Activated naive CD8-positive, alpha-beta T cell treated with anti-CD3 and anti-CD28 coated beads, Interleukin-2, amount 50 U/mL, for 24 hours (primary cell): ENCODE measurements around the gene FRAT1.

Experiments
- ATAC-seq: fragments of 150-1000 bp; cut with Tn5 transposase; one replicate; pipeline ENCODE4 v1.10.0; 2021
- DNase-seq: peaks from one replicate; pipeline ENCODE4 v3.0.0; 2021
- H3K27ac Mint-ChIP-seq: one replicate; pipeline ENCODE4 v1.8.0; 2021; ENCODE audit warnings: mild to moderate bottlenecking, mixed read lengths
- H3K27me3 Mint-ChIP-seq: one replicate; pipeline ENCODE4 v1.8.0; 2021; ENCODE audit warnings: mixed read lengths
- H3K36me3 Mint-ChIP-seq: one replicate; pipeline ENCODE4 v1.8.0; 2021; ENCODE audit warnings: low read depth, mixed read lengths
- H3K4me1 Mint-ChIP-seq: one replicate; pipeline ENCODE4 v1.8.0; 2021; ENCODE audit warnings: mixed read lengths
- H3K4me3 Mint-ChIP-seq: one replicate; pipeline ENCODE4 v1.8.0; 2021; ENCODE audit warnings: mild to moderate bottlenecking, moderate library complexity, mixed read lengths
- H3K9me3 Mint-ChIP-seq: one replicate; pipeline ENCODE4 v1.8.0; 2021; ENCODE audit warnings: mixed read lengths

FRAT1 gene

GRCh38 chr10:97297556-97298222, 21.4 kb upstream of the FRAT1 start:
- no peak overlapping the region for H3K27ac Mint-ChIP-seq
- peaks cover 2% of the 10 kb centered on the region for H3K27me3 Mint-ChIP-seq
- no peaks in the 10 kb centered on the region for H3K9me3 Mint-ChIP-seq
- peaks cover 2% of the 10 kb centered on the region for H3K4me1 Mint-ChIP-seq
- no peak for ATAC-seq
- no peak for DNase-seq
- H3K4me3 Mint-ChIP-seq: no peak overlapping the region
- peaks cover 1% of the 10 kb centered on the region for H3K36me3 Mint-ChIP-seq

GRCh38 chr10:97298223-97298571, 20.9 kb upstream of the FRAT1 start:
- no peak overlapping the region for H3K4me3 Mint-ChIP-seq
- ATAC-seq (no peak), DNase-seq (no peak)
- no peaks in the 10 kb centered on the region for H3K9me3 Mint-ChIP-seq
- H3K27ac Mint-ChIP-seq: no peak overlapping the region
- no peaks in the 10 kb centered on the region for H3K27me3 Mint-ChIP-seq
- H3K36me3 Mint-ChIP-seq: no peaks in the 10 kb centered on the region
- H3K4me1 Mint-ChIP-seq: no peaks in the 10 kb centered on the region

- H3K27me3 Mint-ChIP-seq: no peaks in the 10 kb centered on the region
- no peak for DNase-seq
- ATAC-seq: no peak
- no peak overlapping the region for H3K4me3 Mint-ChIP-seq
- H3K9me3 Mint-ChIP-seq: no peaks in the 10 kb centered on the region
- no peaks in the 10 kb centered on the region for H3K36me3 Mint-ChIP-seq
- no peak overlapping the region for H3K27ac Mint-ChIP-seq
- no peaks in the 10 kb centered on the region for H3K4me1 Mint-ChIP-seq
These were observed 18.1 kb upstream of the FRAT1 start for GRCh38 chr10:97300980-97301379.

GRCh38 chr10:97302088-97302791, 16.8 kb upstream of the FRAT1 start:
- Mint-ChIP-seq H3K4me3 (no peak overlapping the region), H3K27me3 (no peaks in the 10 kb centered on the region), H3K4me1 (no peaks in the 10 kb centered on the region), H3K9me3 (no peaks in the 10 kb centered on the region), H3K27ac (no peak overlapping the region), H3K36me3 (no peaks in the 10 kb centered on the region)
- ATAC-seq (no peak), DNase-seq (no peak)

GRCh38 chr10:97307441-97307840, 11.6 kb upstream of the FRAT1 start:
- Mint-ChIP-seq H3K27me3 (no peaks in the 10 kb centered on the region), H3K9me3 (no peaks in the 10 kb centered on the region), H3K27ac (no peak overlapping the region), H3K4me1 (no peaks in the 10 kb centered on the region), H3K36me3 (no peaks in the 10 kb centered on the region), H3K4me3 (no peak overlapping the region)
- ATAC-seq (no peak), DNase-seq (no peak)

- no peaks in the 10 kb centered on the region for H3K4me1 Mint-ChIP-seq
- no peak overlapping the region for H3K27ac Mint-ChIP-seq
- DNase-seq: no peak
- no peaks in the 10 kb centered on the region for H3K36me3 Mint-ChIP-seq
- no peak overlapping the region for H3K4me3 Mint-ChIP-seq
- no peak for ATAC-seq
- H3K27me3 Mint-ChIP-seq: no peaks in the 10 kb centered on the region
- H3K9me3 Mint-ChIP-seq: no peaks in the 10 kb centered on the region
These were observed 10.9 kb upstream of the FRAT1 start for GRCh38 chr10:97307866-97308780.

GRCh38 chr10:97311111-97311626, 7.9 kb upstream of the FRAT1 start:
- Mint-ChIP-seq H3K4me1 (no peaks in the 10 kb centered on the region), H3K27me3 (no peaks in the 10 kb centered on the region), H3K9me3 (no peaks in the 10 kb centered on the region), H3K27ac (no peak overlapping the region), H3K4me3 (no peak overlapping the region), H3K36me3 (no peaks in the 10 kb centered on the region)
- ATAC-seq: no peak
- DNase-seq: no peak

GRCh38 chr10:97312897-97313296, 6.2 kb upstream of the FRAT1 start:
- no peaks in the 10 kb centered on the region for H3K9me3 Mint-ChIP-seq
- no peaks in the 10 kb centered on the region for H3K36me3 Mint-ChIP-seq
- DNase-seq (no peak), ATAC-seq (no peak)
- no peak overlapping the region for H3K27ac Mint-ChIP-seq
- H3K27me3 Mint-ChIP-seq: no peaks in the 10 kb centered on the region
- H3K4me1 Mint-ChIP-seq: peaks cover 4% of the 10 kb centered on the region
- H3K4me3 Mint-ChIP-seq: no peak overlapping the region

GRCh38 chr10:97314671-97315070, 4.4 kb upstream of the FRAT1 start:
- H3K4me1 Mint-ChIP-seq: peaks cover 11% of the 10 kb centered on the region
- H3K27me3 Mint-ChIP-seq: no peaks in the 10 kb centered on the region
- no peaks in the 10 kb centered on the region for H3K9me3 Mint-ChIP-seq
- no peak overlapping the region for H3K27ac Mint-ChIP-seq
- H3K36me3 Mint-ChIP-seq: no peaks in the 10 kb centered on the region
- no peak for DNase-seq
- ATAC-seq: no peak
- no peak overlapping the region for H3K4me3 Mint-ChIP-seq

GRCh38 chr10:97319671-97320479, 804 bp downstream of the FRAT1 start:
- Mint-ChIP-seq H3K4me1 (peaks cover 32% of the 10 kb centered on the region), H3K27me3 (no peaks in the 10 kb centered on the region), H3K36me3 (no peaks in the 10 kb centered on the region), H3K4me3 (peak overlapping the region; percentile 80), H3K9me3 (no peaks in the 10 kb centered on the region), H3K27ac (peak overlapping the region; percentile 84)
- ATAC-seq (peak; percentile 77), DNase-seq (peak; percentile 72)

- Mint-ChIP-seq H3K4me1 (peaks cover 32% of the 10 kb centered on the region), H3K27ac (peak overlapping the region; percentile 84), H3K36me3 (no peaks in the 10 kb centered on the region), H3K27me3 (no peaks in the 10 kb centered on the region), H3K9me3 (no peaks in the 10 kb centered on the region), H3K4me3 (peak overlapping the region; percentile 80)
- peak; percentile 10 for ATAC-seq
- peak; percentile 31 for DNase-seq
These were observed 1.5 kb downstream of the FRAT1 start for GRCh38 chr10:97320480-97321031.

- Mint-ChIP-seq H3K27me3 (no peaks in the 10 kb centered on the region), H3K27ac (no peak overlapping the region), H3K4me1 (peaks cover 32% of the 10 kb centered on the region), H3K9me3 (no peaks in the 10 kb centered on the region), H3K4me3 (peak overlapping the region; percentile 80), H3K36me3 (no peaks in the 10 kb centered on the region)
- ATAC-seq (no peak), DNase-seq (peak; percentile 26)
These were observed 2.1 kb downstream of the FRAT1 start for GRCh38 chr10:97321032-97321803.

- Mint-ChIP-seq H3K27me3 (no peaks in the 10 kb centered on the region), H3K36me3 (no peaks in the 10 kb centered on the region), H3K9me3 (no peaks in the 10 kb centered on the region), H3K27ac (no peak overlapping the region), H3K4me1 (peaks cover 32% of the 10 kb centered on the region), H3K4me3 (peak overlapping the region; percentile 80)
- no peak for DNase-seq
- no peak for ATAC-seq
These were observed 2.7 kb downstream of the FRAT1 start for GRCh38 chr10:97321804-97322190.
